Cardiac muscle cell (in vitro differentiated cells and primary cell): Measurements from ENCODE around the gene PASD1. TPM values are rescaled to one million over a fixed set of nuclear protein-coding genes. Genes with fewer than 3 reads are reported as not detected.

Experiments used
- DNase-seq, 2 donors: peaks; one replicate each; pipeline versions ENCODE4 v3.0.0 to v3.0.0-alpha.2; 2010 to 2017; ENCODE audit warnings: low read depth in 1 of 2, low spot score in 1 of 2
- H3K27ac ChIP-seq: fragments of 200-600 bp; sonication (generic); 2 replicates; pipeline ENCODE4 v1.5.1; 2016
- H3K27me3 ChIP-seq: fragments of 200-600 bp; sonication (generic); 2 replicates; pipeline ENCODE4 v1.6.0; 2016; ENCODE audit warnings: control low read depth
- H3K36me3 ChIP-seq: fragments of 200-600 bp; sonication (generic); 2 replicates; pipeline ENCODE4 v1.5.1; 2016; ENCODE audit warnings: control low read depth
- H3K4me1 ChIP-seq: fragments of 200-600 bp; sonication (generic); 2 replicates; pipeline ENCODE4 v1.8.1; 2017; ENCODE audit warnings: low read depth, mild to moderate bottlenecking, mixed run types
- H3K4me3 ChIP-seq: fragments of 200-600 bp; sonication (generic); 2 replicates; pipeline ENCODE4 v1.5.1; 2016; ENCODE audit warnings: mild to moderate bottlenecking
- H3K9me3 ChIP-seq: fragments of 200-600 bp; sonication (generic); 2 replicates; pipeline ENCODE4 v1.5.1; 2017; ENCODE audit warnings: low read depth, mild to moderate bottlenecking, control low read depth
- polyA plus RNA-seq: library from polyadenylated mRNA; unstranded; fragments of >200 nt; fragmentation: Nextera tagmentation; extraction: Ambion mirVana; gene quantifications from 2 replicates; pipeline ENCODE4 v1.2.1, GENCODE V29; 2016
- total RNA-seq: library from RNA; depleted of rRNA; stranded (reverse); fragments of >200 nt; gene quantifications from 2 replicates; pipeline ENCODE4 v1.2.3, GENCODE V29; 2016
- TF ChIP-seq, protein P1 (sequence below): IDR thresholded peaks from 2 replicates; pipeline ENCODE4 v1.5.1; 2012; ENCODE audit warnings: low read depth, mild to moderate bottlenecking, low read length

Gene PASD1, protein sequence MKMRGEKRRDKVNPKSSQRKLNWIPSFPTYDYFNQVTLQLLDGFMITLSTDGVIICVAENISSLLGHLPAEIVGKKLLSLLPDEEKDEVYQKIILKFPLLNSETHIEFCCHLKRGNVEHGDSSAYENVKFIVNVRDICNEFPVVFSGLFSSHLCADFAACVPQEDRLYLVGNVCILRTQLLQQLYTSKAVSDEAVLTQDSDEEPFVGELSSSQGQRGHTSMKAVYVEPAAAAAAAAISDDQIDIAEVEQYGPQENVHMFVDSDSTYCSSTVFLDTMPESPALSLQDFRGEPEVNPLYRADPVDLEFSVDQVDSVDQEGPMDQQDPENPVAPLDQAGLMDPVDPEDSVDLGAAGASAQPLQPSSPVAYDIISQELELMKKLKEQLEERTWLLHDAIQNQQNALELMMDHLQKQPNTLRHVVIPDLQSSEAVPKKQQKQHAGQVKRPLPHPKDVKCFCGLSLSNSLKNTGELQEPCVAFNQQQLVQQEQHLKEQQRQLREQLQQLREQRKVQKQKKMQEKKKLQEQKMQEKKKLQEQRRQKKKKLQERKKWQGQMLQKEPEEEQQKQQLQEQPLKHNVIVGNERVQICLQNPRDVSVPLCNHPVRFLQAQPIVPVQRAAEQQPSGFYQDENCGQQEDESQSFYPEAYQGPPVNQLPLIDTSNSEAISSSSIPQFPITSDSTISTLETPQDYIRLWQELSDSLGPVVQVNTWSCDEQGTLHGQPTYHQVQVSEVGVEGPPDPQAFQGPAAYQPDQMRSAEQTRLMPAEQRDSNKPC
- total RNA-seq: 0.18 and 0.30 TPM in 2 replicates
- polyA plus RNA-seq: 0.13 TPM in 1 of 2 replicates, not detected in the other

DNA sequence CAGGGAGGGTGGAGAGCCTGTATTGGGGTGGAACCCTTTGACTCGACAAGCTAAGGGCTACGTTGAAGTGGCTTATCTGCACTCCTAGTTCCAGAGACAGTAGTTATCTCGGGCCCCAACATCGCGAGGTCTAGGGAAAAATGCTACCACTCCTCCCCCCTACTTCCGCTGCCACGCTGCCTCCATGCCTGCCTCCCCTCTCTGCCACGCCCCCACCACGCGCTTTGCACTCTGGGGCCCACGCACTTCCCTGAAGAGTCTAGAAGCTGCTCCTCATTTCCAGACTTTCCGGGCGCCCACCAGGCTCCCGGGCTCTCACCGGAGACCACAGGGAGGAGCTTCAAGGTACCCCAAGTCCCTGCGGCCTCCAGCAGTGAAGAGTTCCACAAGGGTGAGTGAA is at the start of gene PASD1:
PASD1 (plus strand) TSS at position 227 of the 400 bp plus-strand sequence. CDS start 37,879 bp downstream, outside the sequence.
- TF ChIP-seq, protein P1, sequence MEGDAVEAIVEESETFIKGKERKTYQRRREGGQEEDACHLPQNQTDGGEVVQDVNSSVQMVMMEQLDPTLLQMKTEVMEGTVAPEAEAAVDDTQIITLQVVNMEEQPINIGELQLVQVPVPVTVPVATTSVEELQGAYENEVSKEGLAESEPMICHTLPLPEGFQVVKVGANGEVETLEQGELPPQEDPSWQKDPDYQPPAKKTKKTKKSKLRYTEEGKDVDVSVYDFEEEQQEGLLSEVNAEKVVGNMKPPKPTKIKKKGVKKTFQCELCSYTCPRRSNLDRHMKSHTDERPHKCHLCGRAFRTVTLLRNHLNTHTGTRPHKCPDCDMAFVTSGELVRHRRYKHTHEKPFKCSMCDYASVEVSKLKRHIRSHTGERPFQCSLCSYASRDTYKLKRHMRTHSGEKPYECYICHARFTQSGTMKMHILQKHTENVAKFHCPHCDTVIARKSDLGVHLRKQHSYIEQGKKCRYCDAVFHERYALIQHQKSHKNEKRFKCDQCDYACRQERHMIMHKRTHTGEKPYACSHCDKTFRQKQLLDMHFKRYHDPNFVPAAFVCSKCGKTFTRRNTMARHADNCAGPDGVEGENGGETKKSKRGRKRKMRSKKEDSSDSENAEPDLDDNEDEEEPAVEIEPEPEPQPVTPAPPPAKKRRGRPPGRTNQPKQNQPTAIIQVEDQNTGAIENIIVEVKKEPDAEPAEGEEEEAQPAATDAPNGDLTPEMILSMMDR: no peak
- no peaks in the 10 kb centered on the region for H3K27me3 ChIP-seq
- no peak within 1 kb of the TSS for H3K27ac ChIP-seq
- no peaks in the 10 kb centered on the region for H3K36me3 ChIP-seq
- H3K4me1 ChIP-seq: no peaks in the 10 kb centered on the region
- DNase-seq: no peak
- H3K9me3 ChIP-seq: no peaks in the 10 kb centered on the region
- no peak within 1 kb of the TSS for H3K4me3 ChIP-seq

DNA sequence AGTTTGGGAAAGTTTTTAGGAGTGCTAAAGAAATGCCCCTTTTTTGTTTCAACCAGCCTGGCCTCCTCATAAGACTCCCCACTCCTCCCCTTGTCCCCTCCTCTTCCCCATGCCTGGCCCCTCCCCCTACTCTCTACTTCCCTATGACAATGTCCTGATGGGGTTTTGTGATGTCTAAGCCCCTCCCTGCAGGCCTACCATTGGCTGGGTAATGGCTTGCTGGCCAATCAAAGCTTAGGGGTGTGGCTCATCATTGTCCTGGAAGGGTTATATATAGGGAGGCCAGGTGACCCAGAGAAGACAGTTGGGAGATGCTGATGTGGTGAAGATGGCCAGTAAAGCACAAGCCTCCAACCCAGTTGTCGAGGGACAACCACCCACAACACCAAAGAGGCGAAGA is 48.2 kb upstream of the PASD1 start:
- Histone ChIP-seq H3K36me3 (no peaks in the 10 kb centered on the region), H3K4me1 (no peaks in the 10 kb centered on the region), H3K9me3 (no peaks in the 10 kb centered on the region), H3K4me3 (no peak overlapping the region), H3K27me3 (no peaks in the 10 kb centered on the region), H3K27ac (no peak overlapping the region)
- TF ChIP-seq, protein P1: no peak
- DNase-seq: no peak

DNA sequence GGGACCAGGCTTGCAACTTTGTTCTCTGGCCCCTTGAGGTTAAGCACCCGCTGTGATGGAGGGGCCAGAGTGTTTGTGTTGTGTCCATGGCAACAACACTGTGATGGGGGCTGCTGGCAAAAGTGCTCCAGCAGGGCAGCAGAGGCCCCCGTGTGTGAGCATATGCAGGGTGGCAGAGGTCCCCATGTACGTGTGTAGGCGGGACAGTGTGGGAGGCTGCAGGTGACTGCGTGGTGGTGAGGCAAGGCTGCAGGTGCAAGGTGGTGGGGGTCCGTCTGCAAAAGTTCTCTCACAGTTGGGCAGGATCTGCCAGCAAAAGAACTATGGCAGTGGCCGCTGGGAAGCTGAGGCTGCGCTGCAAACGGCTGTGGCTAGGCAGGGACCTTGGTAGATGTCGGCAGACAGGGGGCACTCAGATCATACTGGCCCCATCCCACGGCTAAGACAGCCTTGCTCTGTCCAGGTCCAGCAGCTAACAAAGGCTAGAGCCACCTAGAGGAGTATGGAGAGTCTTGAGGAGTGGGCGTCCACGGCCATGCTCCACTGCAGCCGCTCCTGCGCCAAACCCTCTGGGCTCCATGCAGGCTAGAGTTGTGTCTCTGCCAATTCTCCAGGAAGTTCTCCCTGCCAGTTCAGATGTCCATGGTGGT is 46.8 kb upstream of the PASD1 start:
- no peak for DNase-seq
- no peaks in the 10 kb centered on the region for H3K9me3 ChIP-seq
- no peaks in the 10 kb centered on the region for H3K36me3 ChIP-seq
- H3K27me3 ChIP-seq: no peaks in the 10 kb centered on the region
- H3K4me1 ChIP-seq: no peaks in the 10 kb centered on the region
- no peak overlapping the region for H3K27ac ChIP-seq
- no peak overlapping the region for H3K4me3 ChIP-seq
- TF ChIP-seq, protein P1: no peak

DNA sequence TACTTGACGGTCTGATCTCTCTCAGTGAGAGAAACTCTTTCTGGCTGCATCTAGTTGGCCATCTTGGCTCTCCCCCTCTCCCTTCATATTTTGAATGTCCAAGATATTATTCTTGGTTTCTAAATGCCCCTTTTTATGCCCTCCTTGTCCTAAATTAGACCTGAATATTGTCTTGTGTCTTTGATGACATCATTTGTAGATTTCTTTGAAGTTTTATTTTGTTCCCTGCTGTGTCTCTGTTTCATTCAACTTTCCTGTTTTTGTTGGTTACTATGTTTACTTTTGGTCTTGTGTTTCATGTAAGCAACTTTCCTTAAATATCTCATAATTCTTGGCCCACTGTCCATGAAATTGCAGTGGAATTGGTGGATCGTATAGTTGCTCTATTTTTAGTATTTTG is 46.1 kb upstream of the PASD1 start:
- DNase-seq: no peak
- Histone ChIP-seq H3K27ac (no peak overlapping the region), H3K36me3 (no peaks in the 10 kb centered on the region), H3K9me3 (no peaks in the 10 kb centered on the region), H3K4me3 (no peak overlapping the region), H3K27me3 (no peaks in the 10 kb centered on the region), H3K4me1 (no peaks in the 10 kb centered on the region)
- TF ChIP-seq, protein P1: no peak

DNA sequence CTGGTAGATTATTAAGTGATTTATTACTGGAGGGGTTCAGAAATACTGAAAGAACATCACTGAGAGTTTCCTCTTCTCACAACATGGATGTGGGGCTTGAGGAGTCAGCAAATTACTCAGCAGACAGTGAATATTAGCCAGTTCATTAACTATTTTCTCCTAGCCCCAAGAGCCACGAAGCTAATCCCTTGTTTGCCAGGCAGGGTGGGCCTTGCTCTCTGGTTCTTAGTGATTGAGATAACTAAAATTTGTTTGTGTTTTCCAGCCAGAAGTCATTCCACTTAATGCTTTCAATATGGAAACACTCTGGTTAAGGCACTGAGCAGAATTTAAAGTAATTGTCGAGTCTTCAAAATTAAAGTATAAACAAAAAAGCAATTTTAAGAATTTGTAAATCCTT is 40.1 kb upstream of the PASD1 start:
- Histone ChIP-seq H3K27ac (no peak overlapping the region), H3K4me3 (no peak overlapping the region), H3K4me1 (no peaks in the 10 kb centered on the region), H3K27me3 (no peaks in the 10 kb centered on the region), H3K36me3 (no peaks in the 10 kb centered on the region), H3K9me3 (no peaks in the 10 kb centered on the region)
- TF ChIP-seq, protein P1: no peak
- no peak for DNase-seq
